Measurements from ENCODE around the gene RBMS1. TPM values are rescaled to one million over a fixed set of nuclear protein-coding genes. Genes with fewer than 3 reads are reported as not detected.

The RBMS1 gene
- total RNA-seq, 4 donors from 2014 or later: 68.1 to 83.4 (median 72.5) TPM

DNA sequence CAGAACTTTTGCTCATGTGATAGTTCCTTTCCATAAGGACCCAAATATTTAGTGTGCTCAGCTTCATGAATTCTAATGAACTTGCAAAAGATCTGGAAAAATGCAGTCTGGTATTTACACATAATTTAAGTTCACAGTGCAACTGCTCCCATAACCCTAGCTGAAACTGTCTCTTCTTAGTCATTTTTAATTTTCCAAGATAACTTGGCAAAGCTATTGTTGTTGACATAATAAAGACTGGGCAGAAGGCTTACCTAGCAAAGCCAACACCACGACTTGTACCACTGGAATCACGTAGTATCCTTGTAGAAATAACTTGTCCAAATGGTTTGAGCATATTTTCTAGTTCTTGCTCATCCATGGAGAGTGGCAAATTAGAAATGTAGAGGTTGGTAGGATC lies 190.5 kb downstream of the RBMS1 start:
- 63 to 72% methylated on average over 2 of the region's 2 CpGs for WGBS, 2 donors
- no peaks in the 10 kb centered on the region for H3K9me3 ChIP-seq
- no peaks in the 10 kb centered on the region for H3K27me3 ChIP-seq
- H3K36me3 ChIP-seq: peaks cover 0 to 36% (median 0%) of the 10 kb centered on the region in 3 donors
- no peak overlapping the region for H3K4me3 ChIP-seq
- H3K4me1 ChIP-seq: peaks cover 0 to 26% (median 5%) of the 10 kb centered on the region in 4 donors
- DNase-seq (ENCODE audit: low spot score in 2 of 2): no peak
- TF ChIP-seq EP300 (IDR thresholded peaks at IDR 0.05) (no peak), POLR2A (IDR thresholded peaks at IDR 0.05) (no peak), CTCF (IDR thresholded peaks at IDR 0.05) (no peak)
- H3K27ac ChIP-seq: no peak overlapping the region

GRCh38 chr2:160301420-160301819 lies 192.2 kb downstream of the RBMS1 start:
- DNase-seq (ENCODE audit: low spot score in 2 of 2): no peak
- TF ChIP-seq CTCF (IDR thresholded peaks at IDR 0.05) (no peak), EP300 (IDR thresholded peaks at IDR 0.05) (no peak), POLR2A (IDR thresholded peaks at IDR 0.05) (no peak)
- Histone ChIP-seq H3K27me3 (no peaks in the 10 kb centered on the region), H3K9me3 (no peaks in the 10 kb centered on the region), H3K36me3 (peaks cover 0 to 49% (median 0%) of the 10 kb centered on the region in 3 donors), H3K27ac (no peak overlapping the region), H3K4me1 (peaks cover 0 to 14% (median 5%) of the 10 kb centered on the region in 4 donors), H3K4me3 (no peak overlapping the region)
- 75% methylated on average over 2 of the region's 2 CpGs for WGBS, 2 donors

- 96 to 97% methylated on average over 1 of the region's 1 CpG for WGBS, 2 donors
- H3K9me3 ChIP-seq: no peaks in the 10 kb centered on the region
These were observed 193.4 kb downstream of the RBMS1 start for GRCh38 chr2:160300203-160300602.

GRCh38 chr2:160299540-160299939 lies 194.1 kb downstream of the RBMS1 start:
- Histone ChIP-seq H3K9me3 (no peaks in the 10 kb centered on the region), H3K4me1 (peaks cover 0 to 31% (median 11%) of the 10 kb centered on the region in 4 donors), H3K27ac (no peak overlapping the region), H3K36me3 (peaks cover 0 to 52% (median 0%) of the 10 kb centered on the region in 3 donors), H3K27me3 (no peaks in the 10 kb centered on the region), H3K4me3 (no peak overlapping the region)
- TF ChIP-seq POLR2A (IDR thresholded peaks at IDR 0.05): no peak
- no peak for TF ChIP-seq CTCF (IDR thresholded peaks at IDR 0.05)
- TF ChIP-seq EP300 (IDR thresholded peaks at IDR 0.05): no peak
- 73 to 76% methylated on average over 3 of the region's 3 CpGs for WGBS, 2 donors
- DNase-seq (ENCODE audit: low spot score in 2 of 2): no peak

More at GRCh38 chr2:160300203-160300602, 193.4 kb downstream of the RBMS1 start:
- no peak for DNase-seq (ENCODE audit: low spot score in 2 of 2)
- Histone ChIP-seq H3K4me3 (no peak overlapping the region), H3K4me1 (peaks cover 0 to 25% (median 6%) of the 10 kb centered on the region in 4 donors), H3K27ac (no peak overlapping the region), H3K36me3 (peaks cover 0 to 51% (median 0%) of the 10 kb centered on the region in 3 donors), H3K27me3 (no peaks in the 10 kb centered on the region)
- TF ChIP-seq POLR2A (IDR thresholded peaks at IDR 0.05) (no peak), CTCF (IDR thresholded peaks at IDR 0.05) (no peak), EP300 (IDR thresholded peaks at IDR 0.05) (no peak)

- WGBS, 2 donors: 95 to 100% methylated on average over 1 of the region's 1 CpG
- H3K4me1 ChIP-seq: peaks cover 0 to 35% (median 16%) of the 10 kb centered on the region in 4 donors
- H3K27me3 ChIP-seq: no peaks in the 10 kb centered on the region
- peaks cover 0 to 52% (median 0%) of the 10 kb centered on the region in 3 donors for H3K36me3 ChIP-seq
- no peak overlapping the region for H3K4me3 ChIP-seq
- no peak overlapping the region for H3K27ac ChIP-seq
- no peak for TF ChIP-seq POLR2A (IDR thresholded peaks at IDR 0.05)
- TF ChIP-seq CTCF (IDR thresholded peaks at IDR 0.05): no peak
- TF ChIP-seq EP300 (IDR thresholded peaks at IDR 0.05): no peak
- DNase-seq (ENCODE audit: low spot score in 2 of 2): no peak
- H3K9me3 ChIP-seq: no peaks in the 10 kb centered on the region
These were observed 194.6 kb downstream of the RBMS1 start for GRCh38 chr2:160298960-160299359.

Measured in tibial nerve (tissue), 4 donors.